Central memory CD8-positive, alpha-beta T cell (primary cell): ENCODE data around the gene POLR3B.

ENCODE experiments used
- ATAC-seq: fragments of 150-1000 bp; cut with Tn5 transposase; replicated peaks from 2 replicates; pipeline ENCODE4 v1.10.0; 2022; ENCODE audit warnings: mild to moderate bottlenecking, moderate FRiP score, moderate number of reproducible peaks; ENCODE audit not compliant: poor library complexity, severe bottlenecking; ENCODE audit errors: extremely low read depth
- DNase-seq, 2 donors: peaks; one replicate each; pipeline ENCODE4 v3.0.0; 2021; ENCODE audit warnings: low spot score in 2 of 2
- H3K27ac Mint-ChIP-seq: one replicate; pipeline ENCODE4 v1.8.0; 2022; ENCODE audit warnings: low read depth, mild to moderate bottlenecking, moderate library complexity, mixed read lengths
- H3K27me3 Mint-ChIP-seq: one replicate; pipeline ENCODE4 v1.8.0; 2022; ENCODE audit warnings: mixed read lengths
- H3K36me3 Mint-ChIP-seq: one replicate; pipeline ENCODE4 v1.8.0; 2022; ENCODE audit warnings: mild to moderate bottlenecking, moderate library complexity, mixed read lengths; ENCODE audit not compliant: insufficient read depth
- H3K4me1 Mint-ChIP-seq: one replicate; pipeline ENCODE4 v1.8.0; 2022; ENCODE audit warnings: mixed read lengths
- H3K4me3 Mint-ChIP-seq: one replicate; pipeline ENCODE4 v1.8.0; 2022; ENCODE audit warnings: mild to moderate bottlenecking, moderate library complexity, mixed read lengths
- H3K9me3 Mint-ChIP-seq: one replicate; pipeline ENCODE4 v1.8.0; 2022; ENCODE audit warnings: mixed read lengths

The POLR3B gene

GRCh38 chr12:106429043-106429552 is 71.5 kb downstream of the POLR3B start:
- H3K27me3 Mint-ChIP-seq = no peaks in the 10 kb centered on the region
- DNase-seq (no peak), ATAC-seq (no peak)
- H3K36me3 Mint-ChIP-seq = peaks cover 3% of the 10 kb centered on the region
- H3K27ac Mint-ChIP-seq = no peak overlapping the region
- no peaks in the 10 kb centered on the region for H3K4me1 Mint-ChIP-seq
- no peak overlapping the region for H3K4me3 Mint-ChIP-seq
- no peaks in the 10 kb centered on the region for H3K9me3 Mint-ChIP-seq

GRCh38 chr12:106429636-106430035 is 72.1 kb downstream of the POLR3B start:
- H3K27me3 Mint-ChIP-seq = no peaks in the 10 kb centered on the region
- ATAC-seq (no peak), DNase-seq (no peak)
- H3K4me3 Mint-ChIP-seq = no peak overlapping the region
- peaks cover 5% of the 10 kb centered on the region for H3K36me3 Mint-ChIP-seq
- no peaks in the 10 kb centered on the region for H3K4me1 Mint-ChIP-seq
- no peaks in the 10 kb centered on the region for H3K9me3 Mint-ChIP-seq
- no peak overlapping the region for H3K27ac Mint-ChIP-seq

- DNase-seq (no peak), ATAC-seq (no peak)
- Mint-ChIP-seq H3K4me3 (no peak overlapping the region), H3K4me1 (no peaks in the 10 kb centered on the region), H3K36me3 (peaks cover 16% of the 10 kb centered on the region), H3K9me3 (no peaks in the 10 kb centered on the region), H3K27ac (no peak overlapping the region), H3K27me3 (no peaks in the 10 kb centered on the region)
Observed at GRCh38 chr12:106431839-106432411, 74.4 kb downstream of the POLR3B start.

GRCh38 chr12:106433055-106433454 is 75.5 kb downstream of the POLR3B start:
- H3K4me1 Mint-ChIP-seq = no peaks in the 10 kb centered on the region
- no peak overlapping the region for H3K4me3 Mint-ChIP-seq
- DNase-seq (no peak), ATAC-seq (no peak)
- H3K36me3 Mint-ChIP-seq = peaks cover 23% of the 10 kb centered on the region
- no peaks in the 10 kb centered on the region for H3K27me3 Mint-ChIP-seq
- H3K27ac Mint-ChIP-seq = no peak overlapping the region
- H3K9me3 Mint-ChIP-seq = no peaks in the 10 kb centered on the region

- ATAC-seq = no peak
- DNase-seq = no peak
- Mint-ChIP-seq H3K27ac (no peak overlapping the region), H3K27me3 (no peaks in the 10 kb centered on the region), H3K4me1 (no peaks in the 10 kb centered on the region), H3K9me3 (no peaks in the 10 kb centered on the region), H3K36me3 (peaks cover 26% of the 10 kb centered on the region), H3K4me3 (no peak overlapping the region)
Observed at GRCh38 chr12:106434526-106434925, 77.0 kb downstream of the POLR3B start.

- H3K4me1 Mint-ChIP-seq = no peaks in the 10 kb centered on the region
- H3K27me3 Mint-ChIP-seq = no peaks in the 10 kb centered on the region
- H3K36me3 Mint-ChIP-seq = peaks cover 28% of the 10 kb centered on the region
- ATAC-seq (no peak), DNase-seq (no peak)
- H3K4me3 Mint-ChIP-seq = no peak overlapping the region
- H3K27ac Mint-ChIP-seq = no peak overlapping the region
- H3K9me3 Mint-ChIP-seq = no peaks in the 10 kb centered on the region
Observed at GRCh38 chr12:106436164-106436563, 78.6 kb downstream of the POLR3B start.

- H3K9me3 Mint-ChIP-seq = no peaks in the 10 kb centered on the region
- ATAC-seq (no peak), DNase-seq (no peak)
- peaks cover 12% of the 10 kb centered on the region for H3K36me3 Mint-ChIP-seq
- H3K4me3 Mint-ChIP-seq = no peak overlapping the region
- H3K4me1 Mint-ChIP-seq = no peaks in the 10 kb centered on the region
- H3K27me3 Mint-ChIP-seq = no peaks in the 10 kb centered on the region
- no peak overlapping the region for H3K27ac Mint-ChIP-seq
Observed at GRCh38 chr12:106442575-106442974, 85.0 kb downstream of the POLR3B start.

GRCh38 chr12:106445053-106445452 is 87.5 kb downstream of the POLR3B start:
- Mint-ChIP-seq H3K4me1 (no peaks in the 10 kb centered on the region), H3K27ac (no peak overlapping the region), H3K9me3 (no peaks in the 10 kb centered on the region), H3K27me3 (no peaks in the 10 kb centered on the region), H3K4me3 (no peak overlapping the region), H3K36me3 (peaks cover 6% of the 10 kb centered on the region)
- ATAC-seq (no peak), DNase-seq (no peak)

GRCh38 chr12:106445959-106446358 is 88.4 kb downstream of the POLR3B start:
- Mint-ChIP-seq H3K4me1 (no peaks in the 10 kb centered on the region), H3K27ac (no peak overlapping the region), H3K4me3 (no peak overlapping the region), H3K27me3 (no peaks in the 10 kb centered on the region), H3K36me3 (peaks cover 4% of the 10 kb centered on the region), H3K9me3 (no peaks in the 10 kb centered on the region)
- DNase-seq = no peak
- ATAC-seq = no peak

GRCh38 chr12:106446419-106447092 is 89.0 kb downstream of the POLR3B start:
- Mint-ChIP-seq H3K4me1 (no peaks in the 10 kb centered on the region), H3K36me3 (peaks cover 4% of the 10 kb centered on the region), H3K4me3 (no peak overlapping the region), H3K27me3 (no peaks in the 10 kb centered on the region), H3K27ac (no peak overlapping the region), H3K9me3 (no peaks in the 10 kb centered on the region)
- DNase-seq (no peak), ATAC-seq (no peak)

- ATAC-seq (no peak), DNase-seq (no peak)
- no peak overlapping the region for H3K4me3 Mint-ChIP-seq
- no peaks in the 10 kb centered on the region for H3K4me1 Mint-ChIP-seq
- H3K27me3 Mint-ChIP-seq = no peaks in the 10 kb centered on the region
- no peak overlapping the region for H3K27ac Mint-ChIP-seq
- peaks cover 5% of the 10 kb centered on the region for H3K36me3 Mint-ChIP-seq
- no peaks in the 10 kb centered on the region for H3K9me3 Mint-ChIP-seq
Observed at GRCh38 chr12:106452309-106452708, 94.8 kb downstream of the POLR3B start.

- Mint-ChIP-seq H3K27me3 (no peaks in the 10 kb centered on the region), H3K4me3 (no peak overlapping the region), H3K36me3 (peaks cover 5% of the 10 kb centered on the region), H3K4me1 (peaks cover 6% of the 10 kb centered on the region), H3K9me3 (no peaks in the 10 kb centered on the region), H3K27ac (no peak overlapping the region)
- DNase-seq (no peak), ATAC-seq (no peak)
Observed at GRCh38 chr12:106455111-106455510, 97.6 kb downstream of the POLR3B start.

GRCh38 chr12:106459124-106459523 is 101.6 kb downstream of the POLR3B start:
- Mint-ChIP-seq H3K4me1 (peaks cover 23% of the 10 kb centered on the region), H3K9me3 (no peaks in the 10 kb centered on the region), H3K4me3 (no peak overlapping the region), H3K27me3 (no peaks in the 10 kb centered on the region), H3K36me3 (peaks cover 10% of the 10 kb centered on the region), H3K27ac (no peak overlapping the region)
- no peak for ATAC-seq
- no peak for DNase-seq
